WTC11 (cell line): ENCODE measurements around the gene FRMD4A. TPM values are rescaled to one million over a fixed set of nuclear protein-coding genes. Genes with fewer than 3 reads are reported as not detected.

Source experiments
- ATAC-seq: fragments of 200-7000 bp; cut with Tn5 transposase; 2 replicates; pipeline ENCODE4 v1.10.0; 2021; ENCODE audit warnings: mild to moderate bottlenecking, moderate library complexity
- CTCF ChIA-PET: fragments of 300-600 bp; sonication (Branson Sonifier 250); formaldehyde crosslinking; loops from one replicate; lab custom pipeline; 2021; ENCODE audit warnings: antibody characterized with exemption; lab: Charles Lee
- POLR2A ChIA-PET: fragments of 350-600 bp; sonication (Branson Sonifier 250); formaldehyde crosslinking; loops from one replicate; lab custom pipeline; 2021; ENCODE audit warnings: antibody characterized with exemption; lab: Charles Lee
- DNase-seq: peaks from one replicate; pipeline ENCODE4 v3.0.0; 2021; ENCODE audit warnings: low spot score
- H3K27ac Mint-ChIP-seq: 2 replicates; pipeline ENCODE4 v1.8.0; 2021; ENCODE audit warnings: mixed read lengths
- H3K27me3 Mint-ChIP-seq: 2 replicates; pipeline ENCODE4 v1.8.0; 2021; ENCODE audit warnings: low read depth, mild to moderate bottlenecking, moderate library complexity, mixed read lengths
- H3K36me3 Mint-ChIP-seq: 2 replicates; pipeline ENCODE4 v1.8.0; 2021; ENCODE audit warnings: mixed read lengths
- H3K4me1 Mint-ChIP-seq: 2 replicates; pipeline ENCODE4 v1.8.0; 2022; ENCODE audit warnings: mixed read lengths
- H3K4me3 Mint-ChIP-seq: 2 replicates; pipeline ENCODE4 v1.8.0; 2021; ENCODE audit warnings: mild to moderate bottlenecking, moderate library complexity, mixed read lengths
- H3K9me3 Mint-ChIP-seq: 2 replicates; pipeline ENCODE4 v1.8.0; 2021; ENCODE audit warnings: mixed read lengths
- CREM ChIP-seq: sonication (generic); formaldehyde crosslinking; IDR thresholded peaks from 2 replicates; pipeline ENCODE4 v1.8.1; 2022; ENCODE audit warnings: mild to moderate bottlenecking, missing genetic modification reagents, moderate library complexity
- FOXP1 ChIP-seq: sonication (generic); formaldehyde crosslinking; IDR thresholded peaks from 2 replicates; pipeline ENCODE4 v1.8.0; 2022; ENCODE audit warnings: missing genetic modification reagents, mild to moderate bottlenecking, moderate library complexity, borderline replicate concordance
- HMGA2 ChIP-seq: fragments of 250-450 bp; sonication (Bioruptor Pico); IDR thresholded peaks from 2 replicates; pipeline ENCODE4 v1.4.0; 2021; ENCODE audit warnings: mild to moderate bottlenecking, moderate library complexity
- TEAD1 ChIP-seq: sonication (generic); formaldehyde crosslinking; IDR thresholded peaks from 2 replicates; pipeline ENCODE4 v1.8.0; 2022; ENCODE audit warnings: mild to moderate bottlenecking, missing genetic modification reagents
- ZBTB21 ChIP-seq: sonication (generic); formaldehyde crosslinking; IDR thresholded peaks from 2 replicates; pipeline ENCODE4 v1.8.1; 2023; ENCODE audit warnings: mild to moderate bottlenecking, missing genetic modification reagents, borderline replicate concordance
- ZNF416 ChIP-seq: fragments of 250-450 bp; sonication (Bioruptor Pico); IDR thresholded peaks from 2 replicates; pipeline ENCODE4 v1.9.0; 2021; ENCODE audit warnings: mild to moderate bottlenecking, inconsistent platforms
- total RNA-seq: library from RNA; stranded (reverse); gene quantifications from 3 replicates; pipeline ENCODE4 v1.2.3, GENCODE V29; 2021
- TF ChIP-seq, protein P1 (sequence below): fragments of 250-450 bp; sonication (Bioruptor Pico); IDR thresholded peaks from 2 replicates; pipeline ENCODE4 v2.1.2; 2022; ENCODE audit warnings: mild to moderate bottlenecking, moderate library complexity
- TF ChIP-seq, protein P2 (sequence below): fragments of 250-450 bp; sonication (Bioruptor Pico); IDR thresholded peaks from 2 replicates; pipeline ENCODE4 v1.9.0; 2021; ENCODE audit warnings: mild to moderate bottlenecking, borderline replicate concordance
- TF ChIP-seq, protein P3 (sequence below): sonication (generic); formaldehyde crosslinking; IDR thresholded peaks from 2 replicates; pipeline ENCODE4 v1.8.1; 2022; ENCODE audit warnings: mild to moderate bottlenecking, missing genetic modification reagents, moderate library complexity, borderline replicate concordance
- TF ChIP-seq, protein P4 (sequence below): sonication (generic); formaldehyde crosslinking; IDR thresholded peaks from 2 replicates; pipeline ENCODE4 v1.8.1; 2023; ENCODE audit warnings: mild to moderate bottlenecking, moderate library complexity, missing genetic modification reagents

FRMD4A gene
- total RNA-seq, 1 experiment from 2014 or later, result 35.5 TPM

DNA sequence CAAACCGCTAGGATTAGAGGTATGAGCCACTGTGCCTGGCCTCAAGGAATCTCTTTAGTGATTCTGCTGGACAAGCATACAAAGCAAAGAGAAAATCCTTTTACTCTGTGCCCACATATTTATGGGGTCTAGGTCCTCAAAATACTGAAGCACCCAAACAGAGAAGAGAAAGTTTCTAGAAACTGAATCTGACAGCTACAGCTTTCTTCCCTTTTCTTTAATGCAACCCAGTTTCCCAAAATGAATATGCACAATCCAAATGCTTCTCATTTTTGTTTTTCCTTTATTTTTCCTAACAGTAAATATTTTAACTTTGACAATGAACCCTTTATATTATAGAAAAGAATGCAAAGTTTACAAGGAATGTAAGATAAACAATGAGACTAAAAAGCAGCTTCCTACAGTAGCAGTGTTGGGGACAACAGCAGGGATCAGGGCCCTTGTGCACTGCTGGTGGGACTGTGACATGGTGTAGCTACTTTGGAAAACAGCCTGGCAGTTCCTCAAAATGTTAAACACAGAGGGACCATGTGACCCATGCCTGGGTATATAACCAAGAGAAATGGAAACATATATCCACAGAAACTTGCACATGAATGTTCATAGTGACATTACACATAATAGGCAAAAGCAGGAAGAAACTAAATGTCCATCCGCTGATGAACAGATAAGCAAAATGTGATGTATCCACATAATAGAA lies 418.8 kb downstream of the FRMD4A start (continued):
- TF ChIP-seq, protein P1, sequence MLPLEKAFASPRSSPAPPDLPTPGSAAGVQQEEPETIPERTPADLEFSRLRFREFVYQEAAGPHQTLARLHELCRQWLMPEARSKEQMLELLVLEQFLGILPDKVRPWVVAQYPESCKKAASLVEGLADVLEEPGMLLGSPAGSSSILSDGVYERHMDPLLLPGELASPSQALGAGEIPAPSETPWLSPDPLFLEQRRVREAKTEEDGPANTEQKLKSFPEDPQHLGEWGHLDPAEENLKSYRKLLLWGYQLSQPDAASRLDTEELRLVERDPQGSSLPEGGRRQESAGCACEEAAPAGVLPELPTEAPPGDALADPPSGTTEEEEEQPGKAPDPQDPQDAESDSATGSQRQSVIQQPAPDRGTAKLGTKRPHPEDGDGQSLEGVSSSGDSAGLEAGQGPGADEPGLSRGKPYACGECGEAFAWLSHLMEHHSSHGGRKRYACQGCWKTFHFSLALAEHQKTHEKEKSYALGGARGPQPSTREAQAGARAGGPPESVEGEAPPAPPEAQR, result no peak
- TF ChIP-seq TEAD1 (CRISPR knock-in tag), result no peak
- TF ChIP-seq HMGA2, result no peak
- TF ChIP-seq, all 79 proteins: peak for 0

DNA sequence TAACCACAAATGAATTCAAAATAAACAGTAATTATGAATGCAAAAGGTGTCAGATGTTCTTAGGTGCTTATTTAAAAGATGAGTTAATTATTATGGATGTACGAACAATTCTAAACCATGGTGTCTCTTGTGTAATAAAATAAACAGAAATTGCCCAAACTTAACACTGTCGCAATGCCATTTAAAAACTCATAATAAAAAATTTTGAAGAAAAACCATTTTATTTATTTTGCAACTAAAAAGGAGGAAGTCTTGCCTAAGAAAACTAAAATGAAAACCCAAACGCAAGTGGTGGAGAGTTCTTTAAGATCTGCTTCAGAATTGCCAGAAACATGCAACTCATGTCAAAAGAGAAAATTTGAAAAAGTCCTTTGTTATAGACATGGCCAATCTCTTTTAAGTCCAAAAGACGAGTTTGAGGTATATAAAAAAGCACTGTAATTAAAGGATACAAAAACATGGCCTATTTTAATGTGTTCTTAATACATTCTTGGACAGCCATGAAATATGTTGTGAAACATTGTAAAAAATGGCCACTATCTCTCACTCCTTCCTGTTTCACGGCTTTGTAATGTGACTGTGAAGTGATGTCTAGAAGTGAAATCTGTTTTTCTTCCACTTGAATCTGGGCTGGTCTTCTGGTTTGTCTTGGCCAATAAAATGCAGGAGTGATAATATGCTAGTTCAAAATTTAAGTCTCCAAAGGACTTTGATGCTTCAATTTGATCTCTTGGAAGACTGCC lies 421.0 kb downstream of the FRMD4A start:
- no peak for ATAC-seq
- no peak overlapping the region for H3K27ac Mint-ChIP-seq
- POLR2A ChIA-PET, result no interaction called here

More for the DNA sequence above, 421.0 kb downstream of the FRMD4A start:
- no peak for DNase-seq
- TF ChIP-seq CREM (CRISPR knock-in tag) (no peak), FOXP1 (CRISPR knock-in tag) (no peak), ZNF416 (CRISPR knock-in tag) (no peak), ZBTB21 (CRISPR knock-in tag) (no peak)
- TF ChIP-seq, protein P2, sequence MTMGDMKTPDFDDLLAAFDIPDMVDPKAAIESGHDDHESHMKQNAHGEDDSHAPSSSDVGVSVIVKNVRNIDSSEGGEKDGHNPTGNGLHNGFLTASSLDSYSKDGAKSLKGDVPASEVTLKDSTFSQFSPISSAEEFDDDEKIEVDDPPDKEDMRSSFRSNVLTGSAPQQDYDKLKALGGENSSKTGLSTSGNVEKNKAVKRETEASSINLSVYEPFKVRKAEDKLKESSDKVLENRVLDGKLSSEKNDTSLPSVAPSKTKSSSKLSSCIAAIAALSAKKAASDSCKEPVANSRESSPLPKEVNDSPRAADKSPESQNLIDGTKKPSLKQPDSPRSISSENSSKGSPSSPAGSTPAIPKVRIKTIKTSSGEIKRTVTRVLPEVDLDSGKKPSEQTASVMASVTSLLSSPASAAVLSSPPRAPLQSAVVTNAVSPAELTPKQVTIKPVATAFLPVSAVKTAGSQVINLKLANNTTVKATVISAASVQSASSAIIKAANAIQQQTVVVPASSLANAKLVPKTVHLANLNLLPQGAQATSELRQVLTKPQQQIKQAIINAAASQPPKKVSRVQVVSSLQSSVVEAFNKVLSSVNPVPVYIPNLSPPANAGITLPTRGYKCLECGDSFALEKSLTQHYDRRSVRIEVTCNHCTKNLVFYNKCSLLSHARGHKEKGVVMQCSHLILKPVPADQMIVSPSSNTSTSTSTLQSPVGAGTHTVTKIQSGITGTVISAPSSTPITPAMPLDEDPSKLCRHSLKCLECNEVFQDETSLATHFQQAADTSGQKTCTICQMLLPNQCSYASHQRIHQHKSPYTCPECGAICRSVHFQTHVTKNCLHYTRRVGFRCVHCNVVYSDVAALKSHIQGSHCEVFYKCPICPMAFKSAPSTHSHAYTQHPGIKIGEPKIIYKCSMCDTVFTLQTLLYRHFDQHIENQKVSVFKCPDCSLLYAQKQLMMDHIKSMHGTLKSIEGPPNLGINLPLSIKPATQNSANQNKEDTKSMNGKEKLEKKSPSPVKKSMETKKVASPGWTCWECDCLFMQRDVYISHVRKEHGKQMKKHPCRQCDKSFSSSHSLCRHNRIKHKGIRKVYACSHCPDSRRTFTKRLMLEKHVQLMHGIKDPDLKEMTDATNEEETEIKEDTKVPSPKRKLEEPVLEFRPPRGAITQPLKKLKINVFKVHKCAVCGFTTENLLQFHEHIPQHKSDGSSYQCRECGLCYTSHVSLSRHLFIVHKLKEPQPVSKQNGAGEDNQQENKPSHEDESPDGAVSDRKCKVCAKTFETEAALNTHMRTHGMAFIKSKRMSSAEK, result no peak
- TF ChIP-seq, protein P3, sequence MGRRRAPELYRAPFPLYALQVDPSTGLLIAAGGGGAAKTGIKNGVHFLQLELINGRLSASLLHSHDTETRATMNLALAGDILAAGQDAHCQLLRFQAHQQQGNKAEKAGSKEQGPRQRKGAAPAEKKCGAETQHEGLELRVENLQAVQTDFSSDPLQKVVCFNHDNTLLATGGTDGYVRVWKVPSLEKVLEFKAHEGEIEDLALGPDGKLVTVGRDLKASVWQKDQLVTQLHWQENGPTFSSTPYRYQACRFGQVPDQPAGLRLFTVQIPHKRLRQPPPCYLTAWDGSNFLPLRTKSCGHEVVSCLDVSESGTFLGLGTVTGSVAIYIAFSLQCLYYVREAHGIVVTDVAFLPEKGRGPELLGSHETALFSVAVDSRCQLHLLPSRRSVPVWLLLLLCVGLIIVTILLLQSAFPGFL (CRISPR knock-in tag), result no peak
- TF ChIP-seq, protein P4, sequence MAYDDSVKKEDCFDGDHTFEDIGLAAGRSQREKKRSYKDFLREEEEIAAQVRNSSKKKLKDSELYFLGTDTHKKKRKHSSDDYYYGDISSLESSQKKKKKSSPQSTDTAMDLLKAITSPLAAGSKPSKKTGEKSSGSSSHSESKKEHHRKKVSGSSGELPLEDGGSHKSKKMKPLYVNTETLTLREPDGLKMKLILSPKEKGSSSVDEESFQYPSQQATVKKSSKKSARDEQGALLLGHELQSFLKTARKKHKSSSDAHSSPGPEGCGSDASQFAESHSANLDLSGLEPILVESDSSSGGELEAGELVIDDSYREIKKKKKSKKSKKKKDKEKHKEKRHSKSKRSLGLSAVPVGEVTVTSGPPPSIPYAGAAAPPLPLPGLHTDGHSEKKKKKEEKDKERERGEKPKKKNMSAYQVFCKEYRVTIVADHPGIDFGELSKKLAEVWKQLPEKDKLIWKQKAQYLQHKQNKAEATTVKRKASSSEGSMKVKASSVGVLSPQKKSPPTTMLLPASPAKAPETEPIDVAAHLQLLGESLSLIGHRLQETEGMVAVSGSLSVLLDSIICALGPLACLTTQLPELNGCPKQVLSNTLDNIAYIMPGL (CRISPR knock-in tag), result no peak
- TF ChIP-seq, protein P1, result no peak
- H3K36me3 Mint-ChIP-seq, result no peaks in the 10 kb centered on the region
- H3K4me1 Mint-ChIP-seq, result 0 out of 2 replicates have a peak, but pooled peaks cover 4% of the 10 kb centered on the region
- no peak overlapping the region for H3K4me3 Mint-ChIP-seq
- peaks cover 32% of the 10 kb centered on the region for H3K27me3 Mint-ChIP-seq
- CTCF ChIA-PET, result no interaction called here
- H3K9me3 Mint-ChIP-seq, result peaks cover 8% of the 10 kb centered on the region; the same call in 1 of the 2 replicates
